DMS53 treated with DMSO at 0.1 percent for 48 hours (cell line): ENCODE measurements around the gene FRS3.
"Not testable (repeated sequence)": the region's sequence is repeated elsewhere in the genome, so short reads cannot be mapped to it uniquely, and the experiment has no call there.

ENCODE experiments used
- DNase-seq: peaks from one replicate; lab custom pipeline; 2025; ENCODE audit not compliant: unreplicated experiment; lab: John Stamatoyannopoulos, UW

Gene FRS3

GRCh38 chr6:41779788-41780550 lies at the start of gene FRS3:
FRS3 (minus strand) TSS chr6:41779900; CDS start chr6:41776987, 2,913 bp downstream.
- DNase-seq, result peak; percentile 90

- DNase-seq, result no peak
Measured at GRCh38 chr6:41826343-41827022, 46.8 kb upstream of the FRS3 start.

DNA sequence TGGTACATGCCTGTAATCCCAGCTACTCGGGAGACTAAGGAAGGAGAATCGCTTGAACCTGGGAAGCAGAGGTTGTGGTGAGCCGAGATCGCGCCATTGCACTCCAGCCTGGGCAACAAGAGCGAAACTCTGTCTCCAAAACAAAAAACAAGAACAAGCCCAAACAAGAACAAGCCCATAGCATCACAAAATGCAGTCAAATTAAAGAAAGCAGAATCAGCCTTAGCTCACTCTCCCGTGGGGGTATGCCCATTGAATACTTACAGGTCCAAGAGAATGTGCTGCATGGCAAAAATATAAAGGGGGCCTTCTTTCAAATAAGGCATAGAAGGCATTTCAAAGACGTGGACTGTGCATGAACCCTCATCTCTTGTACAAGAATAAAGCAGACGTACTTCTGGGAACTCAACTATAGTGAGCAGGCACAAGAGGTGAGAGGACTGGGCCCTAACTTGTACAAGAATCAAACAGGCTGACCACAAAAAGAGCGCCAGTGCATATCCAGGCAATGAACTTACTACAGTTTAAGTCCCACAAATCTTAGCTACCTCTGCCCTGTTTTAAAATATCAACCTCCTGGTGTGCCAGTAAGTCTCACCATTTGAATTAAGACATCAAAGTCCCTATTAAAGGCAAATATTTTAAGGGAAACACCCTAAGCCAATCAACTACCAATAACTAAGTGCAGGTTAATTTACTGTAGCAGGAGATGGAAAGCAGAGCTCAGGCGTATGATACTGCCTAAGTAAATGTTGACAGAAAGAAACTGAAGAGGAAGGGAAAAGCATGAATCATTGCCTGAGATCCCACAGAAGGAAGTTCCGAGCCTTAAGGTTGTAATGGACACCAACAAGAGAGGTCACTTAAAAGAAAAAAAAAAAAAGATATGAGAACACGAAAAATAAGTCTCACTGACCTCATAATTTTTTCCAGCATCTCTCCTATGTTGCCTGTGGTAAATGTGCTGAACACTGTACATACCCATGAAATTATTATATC lies 45.2 kb upstream of the FRS3 start:
- peak; percentile 72 for DNase-seq

DNA sequence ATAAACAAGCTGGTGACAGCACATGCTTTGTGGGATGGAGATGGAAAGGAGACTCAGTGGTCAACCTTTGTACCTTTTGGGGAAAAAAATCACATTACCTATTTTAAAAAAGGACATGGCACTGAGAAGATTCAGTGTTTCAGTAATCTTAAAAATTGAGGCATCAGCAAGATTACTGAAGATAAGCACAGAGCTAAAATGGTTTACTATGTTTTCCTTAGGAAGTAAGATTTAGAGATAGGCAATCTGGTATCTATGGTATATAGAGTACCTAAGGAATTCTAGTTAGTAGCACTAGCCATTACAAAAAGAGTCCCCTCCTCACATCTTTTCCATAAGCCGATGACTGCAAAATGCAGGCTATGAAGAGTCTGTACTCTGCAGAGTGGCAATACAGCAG lies 43.5 kb upstream of the FRS3 start:
- no peak for DNase-seq

GRCh38 chr6:41822021-41822420 lies 42.3 kb upstream of the FRS3 start:
- DNase-seq, result no peak

DNA sequence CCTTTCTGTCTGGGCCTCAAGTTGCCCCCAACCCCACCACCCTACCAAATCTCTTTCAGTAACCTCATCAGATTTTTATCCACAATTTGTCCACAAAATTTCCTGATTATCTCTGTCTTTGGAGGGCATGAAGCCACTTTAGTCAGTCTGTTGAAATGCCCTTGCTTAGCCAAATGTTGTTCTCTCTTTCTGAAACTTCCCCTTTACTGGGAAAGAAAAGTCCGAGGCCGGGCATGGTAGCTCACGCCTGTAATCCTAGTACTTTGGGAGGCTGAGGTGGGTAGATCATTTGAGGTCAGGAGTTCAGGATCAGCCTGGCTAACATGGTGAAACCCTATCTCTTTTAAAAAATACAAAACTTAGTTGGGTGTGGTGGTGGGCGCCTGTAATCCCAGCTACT lies 41.6 kb upstream of the FRS3 start:
- DNase-seq, result no peak

- DNase-seq, result no peak
Measured at GRCh38 chr6:41818271-41819054, 38.8 kb upstream of the FRS3 start.

GRCh38 chr6:41815587-41815986 lies 35.9 kb upstream of the FRS3 start:
- DNase-seq, result no peak

DNA sequence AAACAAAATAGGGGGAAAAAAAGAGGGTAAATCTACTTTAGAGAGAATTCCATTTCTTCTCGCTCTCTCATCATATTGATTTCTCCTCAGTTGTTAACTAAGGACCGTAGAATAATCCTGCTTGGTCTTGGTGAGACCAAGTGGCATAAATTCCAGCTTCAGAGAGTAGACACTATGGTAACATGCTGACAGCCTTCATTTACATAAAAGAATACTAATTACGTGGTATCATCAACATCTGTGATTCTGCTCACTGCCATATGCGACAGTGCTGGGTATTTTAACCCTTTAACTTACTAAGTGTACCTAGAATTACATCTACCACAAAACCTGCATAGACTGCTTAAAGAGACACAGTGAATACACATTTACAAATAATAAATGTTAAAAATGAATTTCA lies 34.9 kb upstream of the FRS3 start:
- no peak for DNase-seq

DNA sequence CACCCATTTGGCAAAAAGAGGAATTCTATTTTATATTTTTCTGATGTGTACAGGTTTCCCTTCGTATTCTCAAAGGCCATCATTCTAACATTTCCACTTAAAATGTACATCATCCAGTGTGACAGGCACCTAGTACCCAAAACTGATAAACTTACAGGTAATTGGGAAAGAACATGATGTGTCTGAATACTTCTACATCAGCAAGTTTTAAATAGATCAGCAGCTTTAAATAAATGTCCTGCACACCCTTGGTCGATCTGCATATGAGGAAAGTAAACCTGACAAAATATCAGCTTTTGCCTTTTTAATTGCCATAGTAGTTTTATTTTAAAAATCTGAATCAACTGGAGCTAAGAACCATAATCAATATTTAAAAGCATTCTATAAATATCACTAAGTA lies 34.3 kb upstream of the FRS3 start:
- DNase-seq, result no peak

DNA sequence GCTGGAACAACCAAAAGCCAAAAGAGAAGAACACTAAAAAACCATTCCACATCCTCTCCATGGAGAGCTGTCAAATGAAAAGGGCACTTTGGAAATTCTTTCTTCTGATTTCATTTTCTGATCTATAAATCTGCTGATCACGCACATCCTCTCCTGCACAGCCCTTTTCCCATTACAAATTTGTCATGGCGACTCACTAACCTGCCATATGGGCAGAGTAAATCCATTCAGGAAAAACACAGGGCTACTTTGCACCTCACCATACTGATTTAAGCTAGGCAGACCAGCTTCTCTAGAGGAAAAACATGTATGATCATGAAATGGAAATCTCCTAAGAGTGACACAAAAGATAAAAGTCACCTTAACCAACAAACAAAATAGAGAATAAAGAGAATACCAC lies 33.8 kb upstream of the FRS3 start:
- DNase-seq, result no peak

GRCh38 chr6:41811946-41812345 lies 32.2 kb upstream of the FRS3 start:
- not testable (repeated sequence) for DNase-seq

DNA sequence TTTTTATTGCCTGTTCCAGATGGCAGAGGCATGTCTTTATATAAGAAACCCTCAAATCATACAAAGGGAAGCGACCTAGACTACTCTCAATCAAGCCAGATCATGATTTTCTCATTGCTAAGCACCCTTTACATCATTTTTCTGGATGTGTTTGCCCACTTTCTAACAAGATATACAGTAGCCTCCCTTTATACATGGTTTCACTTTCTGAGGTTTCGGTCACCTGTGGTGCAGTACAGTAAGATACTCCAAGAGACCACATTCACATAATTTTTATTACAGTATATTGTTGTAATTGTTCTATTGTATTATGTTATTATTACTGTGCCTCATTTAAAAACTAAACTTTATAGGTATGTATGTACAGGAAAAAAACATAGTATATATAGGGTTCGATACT lies 31.4 kb upstream of the FRS3 start:
- DNase-seq, result no peak

DNA sequence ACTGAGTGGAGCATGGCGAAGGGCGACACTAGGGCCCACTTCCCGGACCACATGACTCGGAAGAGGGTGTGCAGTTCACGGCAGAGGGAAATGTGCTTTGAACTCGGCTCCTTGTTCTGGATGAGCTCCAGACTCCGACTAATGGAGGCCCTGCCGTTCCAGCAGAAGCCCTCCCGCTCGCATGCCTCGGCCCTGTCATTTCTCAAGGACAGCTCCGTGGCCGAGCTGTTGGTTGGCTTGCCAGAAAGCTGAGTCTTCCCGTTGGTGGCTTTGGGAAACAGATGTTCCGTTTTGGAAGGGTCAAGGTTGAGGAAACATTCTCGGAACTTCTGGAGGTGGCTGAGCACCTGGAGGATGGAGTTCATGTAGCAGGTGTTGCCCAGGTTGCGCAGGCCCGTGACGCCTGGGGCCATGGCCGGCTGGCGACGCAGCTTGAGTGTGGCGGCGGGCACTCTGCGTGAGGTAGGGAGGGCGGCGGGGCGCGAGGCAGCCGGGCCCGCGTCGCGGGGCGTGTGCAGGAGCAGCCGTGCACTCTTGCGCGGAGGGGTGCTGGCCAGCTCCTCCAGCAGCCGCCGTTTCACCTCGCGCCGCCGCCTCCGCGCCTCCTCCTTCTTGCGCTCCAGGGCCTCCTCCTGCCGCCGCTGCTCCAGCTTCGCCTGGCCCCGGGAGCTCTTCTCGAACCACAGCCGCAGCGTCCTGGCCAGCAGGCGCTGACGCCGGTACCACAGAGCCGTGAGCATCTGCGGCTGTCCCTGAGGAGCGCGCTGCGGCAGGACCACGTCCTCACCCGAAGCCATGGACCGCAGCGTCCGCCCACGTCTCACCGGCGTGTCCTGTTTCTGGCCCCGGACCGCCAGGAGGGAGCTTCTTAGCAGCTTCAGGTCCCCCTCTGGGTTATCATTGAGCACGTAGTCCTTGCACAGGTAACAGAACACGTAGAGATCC lies 26.4 kb upstream of the FRS3 start:
- no peak for DNase-seq

DNA sequence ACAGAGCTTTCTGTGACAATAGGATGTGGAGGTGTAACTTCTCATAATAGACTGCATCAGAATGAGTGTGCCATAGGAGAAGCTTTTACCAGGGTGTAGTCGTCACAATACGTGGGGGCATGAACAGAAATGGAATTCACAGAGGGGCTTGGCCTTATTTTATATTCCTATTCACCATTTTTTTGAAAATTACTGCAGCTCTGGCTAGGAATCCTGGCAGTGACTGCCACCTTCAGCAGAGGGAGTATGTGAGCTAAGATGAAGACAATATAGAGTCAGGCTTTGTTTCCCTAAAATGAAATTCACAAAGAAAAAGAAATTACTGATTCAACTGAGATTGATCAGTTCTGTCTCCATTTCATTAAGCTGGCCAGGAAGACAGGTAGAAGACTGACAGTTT lies 21.7 kb upstream of the FRS3 start:
- DNase-seq, result no peak

DNA sequence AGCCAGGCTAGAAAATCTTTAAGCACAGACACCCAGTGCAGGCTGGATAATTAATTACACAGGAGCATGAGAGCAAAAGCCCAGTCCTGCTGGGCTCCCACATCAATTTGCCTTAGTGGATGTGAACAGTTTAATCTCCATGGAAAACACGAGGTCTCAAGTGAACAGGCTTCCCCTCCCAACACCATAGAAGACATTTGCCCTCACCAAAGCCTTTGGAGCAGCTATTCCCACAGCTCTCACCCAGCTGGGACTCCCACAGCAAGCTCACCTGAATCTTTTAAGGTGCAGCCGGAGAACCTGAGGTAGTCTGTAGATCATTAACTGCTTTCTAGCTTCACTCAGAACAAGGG lies 19.8 kb upstream of the FRS3 start:
- DNase-seq, result no peak

DNA sequence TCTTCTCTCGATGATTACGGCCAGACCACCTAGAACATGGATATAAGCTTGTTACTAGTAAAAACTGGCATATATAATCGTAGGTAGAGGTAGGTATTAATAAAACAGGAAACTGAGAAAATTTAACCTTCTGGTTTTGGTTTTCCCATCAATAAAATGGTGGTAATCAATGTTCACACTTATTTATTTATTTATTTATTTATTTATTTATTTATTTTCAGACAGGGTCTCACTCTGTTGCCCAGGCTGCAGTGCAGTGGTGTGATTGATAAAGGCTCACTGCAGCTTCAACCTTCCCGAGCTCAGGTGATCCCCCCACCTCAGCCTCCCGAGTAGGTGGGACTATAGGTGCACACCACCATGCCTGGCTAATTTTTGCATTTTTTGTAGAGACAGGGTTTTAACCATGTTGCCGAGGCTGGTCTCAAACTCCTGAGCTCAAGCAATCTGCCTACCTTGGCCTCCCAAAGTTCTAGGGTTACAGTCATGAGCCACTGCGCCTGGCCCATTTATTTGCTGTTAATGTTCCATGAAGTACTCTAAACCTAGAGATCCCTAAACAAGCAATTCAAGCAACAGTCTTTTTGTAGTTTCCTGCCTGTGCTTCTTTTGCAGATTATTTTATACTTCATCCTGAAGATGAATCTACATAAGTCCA lies 19.3 kb upstream of the FRS3 start:
- no peak for DNase-seq

GRCh38 chr6:41796474-41796873 lies 16.8 kb upstream of the FRS3 start:
- no peak for DNase-seq

- no peak for DNase-seq
Measured at GRCh38 chr6:41791984-41792383, 12.3 kb upstream of the FRS3 start.
